GM18519 (cell line): Measurements from ENCODE around the gene TCTN2.

Experiments used
- ATAC-seq: cut with Tn5 transposase; IDR thresholded peaks from one replicate; pipeline ENCODE4 v1.9.1; 2021; ENCODE audit warnings: mild to moderate bottlenecking, moderate library complexity; ENCODE audit not compliant: unreplicated experiment, low FRiP score

The TCTN2 gene

DNA sequence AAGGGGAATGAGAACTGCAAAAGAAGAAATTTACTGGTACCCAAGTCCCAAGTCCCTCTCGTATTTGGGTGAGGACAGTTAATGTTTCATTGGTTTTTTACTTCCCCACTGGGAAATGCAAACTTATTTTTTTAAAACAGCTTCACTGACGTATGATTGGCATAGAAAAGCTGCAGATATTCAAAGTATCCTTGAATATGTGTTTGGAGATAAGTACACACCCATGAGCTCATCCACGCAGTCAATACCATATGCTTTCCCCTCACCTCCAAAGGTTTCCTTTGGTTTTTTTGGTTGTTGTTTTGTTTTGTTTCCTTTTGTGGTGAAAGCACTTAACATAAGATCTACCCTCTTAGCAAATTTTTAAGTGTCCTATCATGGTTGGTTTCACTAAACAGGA lies 13.1 kb downstream of the TCTN2 start:
- ATAC-seq = no peak

DNA sequence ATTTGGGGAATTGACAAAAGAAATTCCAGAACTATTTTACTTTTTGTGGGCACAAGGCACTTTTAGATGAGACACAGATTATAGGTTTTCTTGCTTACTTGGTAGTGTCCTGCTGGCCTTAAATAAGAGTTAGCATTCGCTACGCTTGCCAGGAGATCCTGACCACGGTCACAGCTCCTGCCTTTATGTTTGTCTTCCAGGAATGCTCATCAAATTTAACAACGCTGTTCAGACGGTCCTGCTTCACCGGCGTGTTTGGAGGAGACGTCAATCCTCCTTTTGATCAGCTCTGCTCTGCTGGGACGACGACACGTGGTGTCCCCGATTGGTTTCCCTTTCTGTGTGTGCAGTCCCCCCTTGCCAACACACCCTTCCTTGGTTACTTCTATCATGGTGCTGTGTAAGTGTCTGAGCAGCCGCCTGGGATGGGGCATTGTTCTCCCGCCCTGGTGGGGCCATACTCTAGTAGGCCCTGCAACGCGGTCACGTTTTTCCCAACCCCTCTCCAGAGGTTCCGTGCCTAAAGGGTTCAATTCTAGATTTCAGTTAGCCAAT lies 15.8 kb downstream of the TCTN2 start:
- no peak for ATAC-seq

DNA sequence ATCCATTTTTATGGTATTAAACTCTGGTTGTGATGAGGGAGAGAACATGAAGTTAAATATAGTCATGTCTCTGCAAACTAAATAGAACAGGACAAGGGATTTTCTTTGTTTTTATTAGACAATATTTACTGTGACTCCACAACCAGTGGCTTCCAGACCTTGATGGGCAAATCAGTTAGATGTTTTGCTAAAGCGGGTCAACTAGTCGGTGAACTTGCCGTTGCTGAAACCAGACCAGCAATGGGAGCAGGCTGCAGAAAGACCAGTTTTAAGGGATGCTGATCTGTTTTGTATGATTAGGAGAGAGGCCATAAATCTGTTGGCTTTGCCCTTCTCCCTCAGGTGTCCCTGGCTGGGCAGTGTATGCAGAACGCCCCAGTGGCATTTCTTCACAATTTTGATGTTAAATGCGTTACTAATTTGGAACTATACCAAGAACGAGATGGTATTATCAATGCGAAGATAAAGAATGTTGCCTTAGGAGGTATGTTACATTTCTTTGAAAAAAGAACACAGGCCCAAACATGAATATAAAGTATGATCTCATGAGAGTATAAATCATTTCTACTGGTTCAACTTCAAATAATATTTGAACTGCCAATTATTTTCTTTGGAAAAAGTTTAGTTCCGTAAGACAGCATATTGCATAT lies 19.4 kb downstream of the TCTN2 start:
- no peak for ATAC-seq

DNA sequence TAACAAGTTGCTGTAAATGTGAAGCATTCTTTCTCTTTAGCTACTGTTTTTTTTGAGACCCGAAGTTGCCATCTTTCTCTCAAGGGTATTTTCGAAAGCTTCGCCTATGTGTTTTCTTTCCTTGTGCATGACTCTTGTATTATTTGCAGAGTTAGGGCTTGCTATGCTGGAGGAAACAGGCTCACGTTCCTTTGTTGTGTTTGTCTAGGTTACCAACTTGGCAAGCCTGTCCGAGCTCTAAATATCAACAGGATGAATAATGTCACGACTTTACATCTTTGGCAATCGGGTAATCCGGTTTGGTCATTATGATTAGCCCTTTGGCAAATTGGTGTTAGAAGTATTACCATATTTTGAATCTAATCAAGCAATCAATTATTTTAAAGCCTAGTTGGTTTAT lies 25.3 kb downstream of the TCTN2 start:
- ATAC-seq = no peak

DNA sequence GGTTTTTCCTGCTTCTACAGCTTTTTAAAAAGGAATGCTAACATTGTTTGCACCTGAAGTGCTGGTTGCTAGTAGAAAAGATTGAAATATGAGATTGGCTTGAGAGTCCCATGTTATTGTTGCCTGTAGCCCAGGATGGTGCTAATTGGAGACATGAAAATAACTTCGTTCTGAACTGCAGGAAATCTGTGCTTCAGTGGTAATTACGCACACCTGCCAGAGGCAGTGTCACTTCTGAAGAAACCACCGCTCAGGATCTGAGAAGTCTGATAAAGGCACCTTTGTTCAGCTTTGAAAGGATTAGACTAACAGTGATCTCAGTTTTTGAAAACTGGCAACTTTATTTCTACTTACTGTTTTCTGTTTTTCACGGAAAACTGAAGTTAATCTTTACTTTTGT lies 25.7 kb downstream of the TCTN2 start:
- ATAC-seq = no peak

DNA sequence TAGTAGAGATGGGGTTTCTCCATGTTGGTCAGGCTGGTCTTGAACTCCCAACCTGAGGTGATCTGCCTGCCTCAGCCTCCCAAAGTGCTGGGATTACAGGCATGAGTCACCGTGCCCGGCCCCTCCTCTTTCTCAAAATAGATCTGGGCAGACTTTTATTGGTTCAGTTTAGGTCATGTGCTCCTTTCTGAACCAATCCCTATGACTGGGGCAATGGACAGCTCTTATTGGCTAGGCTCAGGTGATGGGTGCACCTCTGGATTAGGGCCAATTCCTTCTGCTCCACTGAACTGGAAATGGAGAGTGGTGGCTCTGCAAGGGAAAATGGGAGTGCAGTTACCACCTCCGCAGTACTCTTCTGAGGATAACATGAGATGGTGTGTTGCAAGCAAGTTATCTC lies 35.0 kb downstream of the TCTN2 start:
- ATAC-seq = no peak

DNA sequence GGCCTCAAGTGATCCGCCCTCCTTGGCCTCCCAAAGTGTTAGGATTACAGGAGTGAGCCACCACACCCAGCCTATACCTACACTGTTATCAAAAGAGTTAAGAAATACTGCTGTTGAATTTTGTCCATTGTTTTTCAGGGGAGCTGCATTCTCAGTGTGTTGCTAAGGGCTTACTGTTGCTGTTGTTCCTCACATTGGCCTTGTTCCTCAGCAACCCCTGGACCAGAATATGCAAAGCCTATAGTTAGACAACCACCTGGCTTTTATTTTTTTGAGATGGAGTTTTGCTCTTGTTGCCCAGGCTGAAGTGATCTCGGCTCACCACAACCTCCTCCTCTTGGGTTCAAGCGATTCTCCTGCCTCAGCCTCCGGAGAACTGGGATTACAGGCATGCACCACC lies 36.6 kb downstream of the TCTN2 start:
- ATAC-seq = no peak

DNA sequence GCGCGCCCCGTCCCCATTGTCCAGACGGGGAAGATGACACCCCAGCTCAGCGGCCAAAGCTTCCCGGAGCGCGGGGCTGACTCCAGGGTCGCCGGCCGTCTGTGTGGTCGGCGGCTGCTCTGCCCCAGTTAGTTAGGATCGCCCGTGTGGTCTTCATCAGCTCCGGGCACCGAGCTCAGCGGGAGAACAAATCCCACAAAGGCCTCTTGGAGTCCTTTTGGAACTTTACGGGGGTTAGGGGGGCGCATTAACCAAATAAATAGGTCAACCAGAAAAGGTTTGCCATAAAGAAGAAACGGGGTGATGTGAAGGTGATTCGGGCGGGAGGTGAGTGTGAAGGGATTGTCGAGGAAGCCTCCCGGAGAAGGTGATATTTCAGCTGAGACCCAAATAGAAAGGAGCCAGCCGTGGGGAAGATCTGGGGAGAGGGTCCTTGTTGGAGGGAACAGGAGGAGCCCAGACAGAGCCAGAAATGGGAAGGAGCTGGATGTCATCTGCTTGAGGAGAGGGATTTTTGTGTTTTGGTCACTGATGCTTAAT lies 41.9 kb downstream of the TCTN2 start:
- ATAC-seq = no peak

DNA sequence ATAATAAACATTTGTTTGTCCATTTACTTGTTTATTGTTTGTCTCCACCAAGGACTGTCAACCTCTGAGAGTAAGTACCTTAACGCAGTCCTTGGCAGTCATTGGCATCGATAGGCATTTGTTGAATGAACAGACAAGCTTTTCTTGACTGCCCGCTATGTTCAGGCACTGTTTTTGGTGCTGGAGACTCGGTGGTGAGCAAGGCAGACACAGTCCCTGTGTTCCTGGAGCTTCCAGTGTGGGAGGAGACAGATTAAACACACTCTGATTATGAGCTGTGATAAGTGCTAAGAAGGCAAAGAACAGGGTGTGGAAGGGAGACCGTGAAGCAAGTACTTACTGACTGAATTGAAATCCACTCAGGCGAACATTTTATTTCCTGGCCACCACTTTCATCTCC lies 42.5 kb downstream of the TCTN2 start:
- no peak for ATAC-seq

DNA sequence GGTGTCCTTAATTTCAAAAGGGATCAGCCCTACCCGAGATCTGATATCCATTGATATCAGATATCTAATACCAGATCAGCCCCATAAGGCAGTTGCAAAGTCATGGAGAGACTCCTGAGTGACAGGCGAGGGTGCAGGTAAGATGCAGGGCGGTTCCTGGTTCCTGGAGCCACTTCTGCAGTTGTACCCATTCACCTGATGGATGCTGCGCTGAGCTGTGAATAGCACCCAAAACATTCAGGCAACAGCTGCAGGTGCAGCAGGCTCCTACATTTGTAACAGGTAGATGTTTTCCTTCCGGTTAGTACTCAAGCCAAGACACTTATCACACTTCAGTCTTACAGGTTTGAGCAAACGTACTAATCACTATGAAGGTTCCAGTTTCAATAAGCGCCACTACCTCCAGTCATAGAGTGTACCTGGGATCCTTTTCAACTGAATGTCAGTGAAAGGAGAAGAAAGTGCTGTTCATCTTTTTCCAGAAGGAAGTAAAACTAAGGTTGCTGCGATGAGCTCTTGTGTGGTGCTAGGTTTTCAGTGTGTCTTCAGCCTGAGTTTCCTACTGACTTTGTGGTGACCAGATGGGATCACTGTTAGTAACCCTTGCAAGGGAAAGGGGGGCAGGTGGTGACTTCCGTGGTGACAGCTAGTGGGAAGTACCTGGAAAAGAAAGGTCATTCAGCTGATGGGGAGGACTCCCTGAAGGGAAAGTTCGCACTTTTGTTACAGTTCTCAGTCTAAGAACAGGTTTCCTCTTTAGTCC lies 43.1 kb downstream of the TCTN2 start:
- no peak for ATAC-seq

DNA sequence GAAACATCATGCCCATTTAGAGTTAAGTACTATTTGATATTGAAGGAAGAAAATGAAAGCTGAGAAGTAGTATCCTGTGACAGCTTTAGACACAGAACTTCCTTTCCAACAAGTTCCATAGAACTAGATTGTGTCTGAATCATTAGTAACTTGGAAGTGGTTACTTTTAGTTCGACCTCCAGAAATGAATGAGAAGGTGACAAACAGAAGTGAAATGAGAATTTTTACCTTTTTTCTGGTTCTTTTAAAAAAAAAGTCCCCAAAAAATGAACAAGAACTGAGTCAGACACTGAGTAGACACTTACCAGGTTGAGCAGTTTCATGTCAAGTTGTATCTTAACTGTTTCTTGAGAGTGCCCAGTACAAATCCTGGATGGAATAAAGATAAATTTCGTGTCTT lies 44.3 kb downstream of the TCTN2 start:
- ATAC-seq = no peak

DNA sequence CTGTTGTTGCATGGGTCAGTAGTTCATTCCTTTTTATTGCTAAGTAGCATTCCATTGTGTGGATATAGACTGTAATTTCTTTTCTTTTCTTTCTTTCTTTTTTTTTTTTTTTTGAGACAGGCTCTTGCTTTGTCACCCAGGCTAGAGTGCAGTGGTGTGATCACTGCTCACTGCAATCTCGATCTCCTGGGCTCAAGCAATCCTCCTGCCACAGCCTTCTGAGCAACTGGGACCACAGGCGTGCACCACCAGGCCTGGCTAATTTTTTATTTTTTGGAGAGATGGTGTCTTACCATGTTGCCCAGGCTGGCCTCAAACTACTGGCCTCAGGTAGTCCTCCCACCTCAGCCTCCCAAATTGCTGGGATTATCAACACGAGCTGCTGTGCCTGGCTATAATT lies 46.4 kb downstream of the TCTN2 start:
- no peak for ATAC-seq

DNA sequence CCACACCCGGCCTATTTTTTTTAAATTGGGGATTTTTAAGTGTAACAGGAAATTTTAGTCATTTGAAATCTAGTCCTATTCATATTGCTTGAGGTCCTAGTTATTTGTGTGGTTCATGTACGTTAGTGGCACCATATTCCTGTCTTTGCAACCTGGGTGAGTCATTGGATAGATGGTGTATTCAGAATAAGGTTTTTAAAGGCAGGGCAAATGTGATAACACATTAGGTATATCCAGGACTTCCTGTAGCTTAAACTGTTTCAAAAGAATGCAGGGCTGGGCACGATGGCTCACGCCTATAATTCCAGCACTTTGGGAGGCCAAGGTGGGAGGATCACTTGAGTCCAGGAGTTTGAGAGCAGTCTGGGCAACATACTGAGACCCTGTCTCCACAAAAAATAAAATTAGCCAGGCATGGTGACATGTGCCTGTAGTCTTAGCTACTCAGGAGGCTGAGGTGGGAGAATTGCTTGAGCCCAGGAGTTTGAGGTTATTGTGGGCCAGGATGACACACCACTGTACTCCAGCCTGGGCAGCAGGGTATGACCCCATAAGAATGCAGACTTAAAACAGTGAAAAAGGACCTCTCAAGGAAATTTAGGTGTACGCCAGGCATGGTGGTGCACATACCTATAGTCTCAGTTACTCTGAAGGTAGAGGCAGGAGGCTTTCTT lies 49.4 kb downstream of the TCTN2 start:
- ATAC-seq = no peak

DNA sequence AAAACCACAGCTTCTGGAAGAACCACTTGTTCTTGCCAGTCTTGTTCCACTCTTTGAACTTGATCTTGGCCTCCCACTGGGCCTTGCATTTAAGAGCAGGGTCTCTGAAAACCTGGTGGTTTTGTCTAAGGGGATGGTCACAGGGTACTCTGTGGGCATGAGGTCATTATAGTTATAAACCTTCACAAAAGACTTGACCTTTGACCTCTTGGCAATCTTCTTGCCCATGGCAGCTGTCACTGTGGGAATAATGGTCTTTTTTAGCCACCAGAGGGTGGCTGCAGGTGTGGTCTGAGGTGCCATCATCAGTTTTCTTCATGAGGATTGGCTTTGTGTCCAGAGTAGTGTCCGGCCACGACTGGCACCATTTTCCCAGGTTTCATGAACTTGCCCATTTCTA lies 50.3 kb downstream of the TCTN2 start:
- no peak for ATAC-seq

DNA sequence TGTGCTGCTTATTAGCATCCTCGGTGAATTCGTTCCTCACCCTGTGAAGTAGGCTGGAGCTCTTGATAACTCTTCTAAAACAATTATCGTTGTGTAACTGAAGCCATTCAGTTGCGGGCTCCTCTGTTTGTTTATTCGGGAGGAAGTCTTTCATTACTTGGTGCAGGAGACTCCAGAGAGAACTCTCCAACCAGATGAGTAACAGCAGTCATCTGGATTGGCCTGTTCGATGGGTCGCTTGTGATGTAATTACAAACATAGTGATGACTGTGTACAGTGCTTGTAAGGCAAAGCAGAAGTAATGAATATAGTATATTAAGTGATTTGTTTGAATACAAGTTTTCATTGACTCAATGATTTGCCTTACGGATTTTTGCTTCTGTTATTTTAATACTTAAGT lies 52.1 kb downstream of the TCTN2 start:
- ATAC-seq = no peak

DNA sequence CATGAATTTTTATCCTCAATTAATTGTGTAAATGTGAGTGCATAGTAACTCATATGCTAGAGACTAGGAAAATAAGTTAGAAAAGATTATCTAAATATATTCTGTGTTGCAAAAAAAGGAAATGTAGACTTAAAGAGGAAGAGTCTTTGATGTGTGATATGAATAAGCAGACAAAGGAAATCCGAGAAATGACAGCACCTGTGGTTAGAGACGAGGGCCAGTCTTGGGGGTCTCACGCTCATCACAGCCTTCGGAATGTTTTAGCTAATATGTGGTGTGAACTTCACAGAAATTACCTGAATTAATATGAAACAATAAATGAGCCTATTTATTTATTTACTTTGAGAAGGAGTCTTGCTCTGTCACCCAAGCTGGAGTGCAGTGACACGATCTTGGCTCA lies 52.9 kb downstream of the TCTN2 start:
- ATAC-seq = no peak

DNA sequence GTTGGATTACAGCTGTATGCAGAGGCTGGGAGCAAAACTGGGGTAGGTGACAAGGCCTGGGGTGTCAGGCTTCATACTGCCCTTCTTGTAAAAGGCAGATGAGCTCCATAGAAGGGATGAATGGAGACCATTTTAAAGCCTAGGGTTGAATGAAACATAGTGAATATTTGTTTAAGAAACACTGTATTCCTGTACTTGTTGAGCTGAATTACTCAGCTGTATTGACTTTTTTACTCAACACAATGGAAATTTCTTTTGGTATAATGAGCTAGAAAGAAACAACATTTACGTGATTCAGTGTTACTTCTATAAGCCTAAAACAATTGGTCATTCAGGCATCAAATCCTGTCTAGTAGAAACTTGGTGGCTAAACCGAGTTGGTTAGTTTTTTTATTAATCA lies 55.3 kb downstream of the TCTN2 start:
- ATAC-seq = no peak

DNA sequence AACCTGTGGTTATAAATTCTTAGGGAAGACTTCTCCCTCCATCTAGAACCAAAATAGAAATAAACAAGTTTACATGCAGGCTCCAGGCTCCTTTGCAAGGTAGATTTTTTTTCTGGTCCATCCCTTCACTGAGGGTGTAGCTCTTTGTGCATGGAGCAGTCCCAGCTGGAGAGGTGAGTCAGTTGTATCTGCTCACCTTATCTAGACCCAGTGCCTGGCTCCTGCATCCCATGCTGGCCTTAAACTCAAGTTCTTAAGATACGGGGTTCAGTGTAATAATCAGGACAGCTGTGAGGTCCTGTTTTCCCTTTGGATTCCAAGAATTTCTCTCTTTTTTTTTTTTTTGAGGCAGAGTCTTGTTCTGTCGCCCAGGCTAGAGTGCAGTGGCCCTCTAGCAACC lies 56.0 kb downstream of the TCTN2 start:
- no peak for ATAC-seq

DNA sequence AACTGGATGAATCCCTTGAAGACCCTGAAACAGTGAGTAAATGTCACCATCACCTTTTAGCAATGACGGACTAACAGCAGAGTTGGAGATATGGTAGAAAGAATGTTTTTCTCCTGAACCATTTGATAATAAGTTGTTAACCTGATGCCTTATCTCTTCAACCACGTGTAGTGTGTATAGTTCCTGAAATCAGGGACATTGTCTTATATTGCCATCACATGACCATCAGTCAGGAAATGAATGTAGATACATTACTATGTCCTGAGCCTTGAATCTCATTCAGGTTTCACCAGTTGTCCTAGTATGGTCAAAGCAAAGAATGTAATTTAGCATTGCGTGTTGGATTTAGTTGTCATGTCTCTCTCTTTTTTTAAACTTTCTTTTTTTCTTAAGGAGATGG lies 57.0 kb downstream of the TCTN2 start:
- no peak for ATAC-seq

DNA sequence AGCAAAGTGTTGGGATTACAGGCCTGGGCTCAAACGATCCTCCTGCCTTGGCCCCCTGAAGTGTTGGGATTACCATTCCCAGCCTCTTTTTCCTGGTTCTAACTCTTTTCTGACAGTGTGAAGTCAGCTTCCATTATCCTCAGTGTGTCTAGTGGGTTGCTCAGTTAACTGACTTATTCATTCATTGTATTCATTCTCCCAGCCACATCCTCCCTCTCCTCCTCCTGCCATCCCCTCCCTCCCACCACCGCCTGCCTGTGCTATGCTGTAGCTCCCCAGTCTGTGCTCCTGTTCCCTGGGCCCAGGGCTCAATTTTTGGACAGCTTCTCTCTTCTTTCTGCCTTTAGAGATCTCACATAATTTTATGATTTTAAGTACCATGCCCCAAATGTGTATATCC lies 60.7 kb downstream of the TCTN2 start:
- ATAC-seq = no peak

DNA sequence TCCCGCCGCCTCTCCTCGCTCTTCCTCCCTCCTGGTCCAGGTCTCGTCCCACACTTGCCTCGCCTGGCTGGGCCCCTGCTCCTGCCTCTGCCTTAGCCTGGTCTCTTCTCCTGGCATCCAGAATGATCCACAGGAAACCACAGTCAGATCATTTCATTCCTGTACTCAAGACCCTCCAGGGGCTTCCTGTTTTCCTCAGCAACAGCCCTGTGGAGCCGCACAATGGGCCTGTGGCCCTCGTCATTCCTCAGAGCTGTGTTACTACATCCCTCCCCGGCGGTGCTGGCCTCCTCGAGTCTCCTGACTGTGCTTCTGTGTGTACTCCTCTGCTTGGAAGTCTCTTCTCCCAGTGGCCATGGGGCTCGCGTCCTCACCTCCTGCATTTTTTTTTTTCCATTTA lies 61.3 kb downstream of the TCTN2 start:
- ATAC-seq = no peak
